Measurements from ENCODE around the gene MCF2L. TPM values are rescaled to one million over a fixed set of nuclear protein-coding genes. Genes with fewer than 3 reads are reported as not detected.

MCF2L gene
- polyA plus RNA-seq, 2 of the 4 experiments (the other 2 are of a cell fraction): 0.36 to 0.92 TPM

DNA sequence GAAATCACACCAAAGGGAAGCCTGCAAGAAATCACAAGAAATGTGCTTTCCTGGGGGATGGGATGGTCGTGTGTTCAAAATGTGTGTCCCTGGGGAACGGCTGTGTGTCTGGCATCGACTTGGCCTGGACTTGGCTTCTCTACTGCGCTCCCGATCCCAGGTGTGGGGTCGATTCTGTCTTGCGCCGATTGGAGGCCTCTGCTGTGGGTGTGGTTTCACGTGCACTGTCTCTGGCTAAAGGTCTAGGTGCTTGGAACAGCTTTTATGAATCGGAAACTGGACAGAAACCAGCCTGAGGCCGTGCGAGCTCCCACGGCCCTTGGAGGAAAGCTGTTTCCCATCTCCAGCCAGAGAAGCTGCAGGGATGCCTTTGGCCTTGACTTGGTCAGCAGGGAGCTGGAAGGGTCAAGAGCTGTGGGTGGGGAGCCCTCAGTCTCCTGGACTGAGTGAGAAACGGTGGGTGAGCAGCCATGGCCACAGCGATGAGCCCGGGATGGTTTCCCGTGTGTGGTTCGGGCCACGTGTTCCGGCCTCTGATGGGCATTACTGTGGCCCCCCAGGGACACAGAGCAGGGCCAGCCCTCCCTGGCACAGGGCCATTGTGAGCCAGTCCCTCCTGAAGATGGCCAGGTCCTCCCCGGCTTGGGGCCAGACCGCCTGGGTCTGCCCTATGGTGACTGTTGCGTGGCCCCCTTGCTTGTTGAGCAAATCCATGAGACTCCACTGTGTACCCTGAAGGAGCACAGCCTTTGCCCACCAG is 29.7 kb downstream of the MCF2L start:
- CTCF ChIA-PET: interaction anchor here (1.5 kb wide), 1 partner anchor 125 kb away, joined by 3 read pairs; no protein-coding TSS in a partner anchor
- Histone ChIP-seq H3K27ac (no peak overlapping the region), H3K4me3 (no peak overlapping the region), H3K4me2 (no peak overlapping the region), H3K4me1 (no peaks in the 10 kb centered on the region), H3K9me3 (no peaks in the 10 kb centered on the region)
- FAIRE-seq (no peak), ATAC-seq (no peak), DNase-seq (ENCODE audit: low read depth in 1 of 2, low spot score in 1 of 2) (no peak)
- POLR2A ChIA-PET: no interaction called here
- TF ChIP-seq, protein P1, sequence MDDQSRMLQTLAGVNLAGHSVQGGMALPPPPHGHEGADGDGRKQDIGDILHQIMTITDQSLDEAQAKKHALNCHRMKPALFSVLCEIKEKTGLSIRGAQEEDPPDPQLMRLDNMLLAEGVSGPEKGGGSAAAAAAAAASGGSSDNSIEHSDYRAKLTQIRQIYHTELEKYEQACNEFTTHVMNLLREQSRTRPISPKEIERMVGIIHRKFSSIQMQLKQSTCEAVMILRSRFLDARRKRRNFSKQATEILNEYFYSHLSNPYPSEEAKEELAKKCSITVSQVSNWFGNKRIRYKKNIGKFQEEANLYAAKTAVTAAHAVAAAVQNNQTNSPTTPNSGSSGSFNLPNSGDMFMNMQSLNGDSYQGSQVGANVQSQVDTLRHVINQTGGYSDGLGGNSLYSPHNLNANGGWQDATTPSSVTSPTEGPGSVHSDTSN (IDR thresholded peaks at IDR 0.05): no peak
- no peak for TF ChIP-seq MYC (IDR thresholded peaks at IDR 0.05; ENCODE audit: borderline replicate concordance, low read length)
- no peak for TF ChIP-seq ZNF302 (CRISPR knock-in tag; IDR thresholded peaks at IDR 0.05)
- no peak for TF ChIP-seq HOXB5 (CRISPR knock-in tag; IDR thresholded peaks at IDR 0.05)
- no peak for TF ChIP-seq MAZ (IDR thresholded peaks at IDR 0.05; ENCODE audit: borderline replicate concordance, low read depth, low read length)
- TF ChIP-seq, protein P2, sequence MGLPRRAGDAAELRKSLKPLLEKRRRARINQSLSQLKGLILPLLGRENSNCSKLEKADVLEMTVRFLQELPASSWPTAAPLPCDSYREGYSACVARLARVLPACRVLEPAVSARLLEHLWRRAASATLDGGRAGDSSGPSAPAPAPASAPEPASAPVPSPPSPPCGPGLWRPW (IDR thresholded peaks at IDR 0.05): no peak
- no peak for TF ChIP-seq NFE2L2 (conservative IDR thresholded peaks at IDR 0.05; ENCODE audit: low read length)
- no peak for TF ChIP-seq CHD4 (IDR thresholded peaks at IDR 0.05; ENCODE audit: borderline replicate concordance)
- no peak for TF ChIP-seq JUN (IDR thresholded peaks at IDR 0.05)
- TF ChIP-seq RAD21 (conservative IDR thresholded peaks at IDR 0.05 in 1 of 2, IDR thresholded peaks at IDR 0.05 in 1 of 2): no peak
- TF ChIP-seq, protein P3, sequence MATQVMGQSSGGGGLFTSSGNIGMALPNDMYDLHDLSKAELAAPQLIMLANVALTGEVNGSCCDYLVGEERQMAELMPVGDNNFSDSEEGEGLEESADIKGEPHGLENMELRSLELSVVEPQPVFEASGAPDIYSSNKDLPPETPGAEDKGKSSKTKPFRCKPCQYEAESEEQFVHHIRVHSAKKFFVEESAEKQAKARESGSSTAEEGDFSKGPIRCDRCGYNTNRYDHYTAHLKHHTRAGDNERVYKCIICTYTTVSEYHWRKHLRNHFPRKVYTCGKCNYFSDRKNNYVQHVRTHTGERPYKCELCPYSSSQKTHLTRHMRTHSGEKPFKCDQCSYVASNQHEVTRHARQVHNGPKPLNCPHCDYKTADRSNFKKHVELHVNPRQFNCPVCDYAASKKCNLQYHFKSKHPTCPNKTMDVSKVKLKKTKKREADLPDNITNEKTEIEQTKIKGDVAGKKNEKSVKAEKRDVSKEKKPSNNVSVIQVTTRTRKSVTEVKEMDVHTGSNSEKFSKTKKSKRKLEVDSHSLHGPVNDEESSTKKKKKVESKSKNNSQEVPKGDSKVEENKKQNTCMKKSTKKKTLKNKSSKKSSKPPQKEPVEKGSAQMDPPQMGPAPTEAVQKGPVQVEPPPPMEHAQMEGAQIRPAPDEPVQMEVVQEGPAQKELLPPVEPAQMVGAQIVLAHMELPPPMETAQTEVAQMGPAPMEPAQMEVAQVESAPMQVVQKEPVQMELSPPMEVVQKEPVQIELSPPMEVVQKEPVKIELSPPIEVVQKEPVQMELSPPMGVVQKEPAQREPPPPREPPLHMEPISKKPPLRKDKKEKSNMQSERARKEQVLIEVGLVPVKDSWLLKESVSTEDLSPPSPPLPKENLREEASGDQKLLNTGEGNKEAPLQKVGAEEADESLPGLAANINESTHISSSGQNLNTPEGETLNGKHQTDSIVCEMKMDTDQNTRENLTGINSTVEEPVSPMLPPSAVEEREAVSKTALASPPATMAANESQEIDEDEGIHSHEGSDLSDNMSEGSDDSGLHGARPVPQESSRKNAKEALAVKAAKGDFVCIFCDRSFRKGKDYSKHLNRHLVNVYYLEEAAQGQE (IDR thresholded peaks at IDR 0.05): no peak
- TF ChIP-seq, protein P4, sequence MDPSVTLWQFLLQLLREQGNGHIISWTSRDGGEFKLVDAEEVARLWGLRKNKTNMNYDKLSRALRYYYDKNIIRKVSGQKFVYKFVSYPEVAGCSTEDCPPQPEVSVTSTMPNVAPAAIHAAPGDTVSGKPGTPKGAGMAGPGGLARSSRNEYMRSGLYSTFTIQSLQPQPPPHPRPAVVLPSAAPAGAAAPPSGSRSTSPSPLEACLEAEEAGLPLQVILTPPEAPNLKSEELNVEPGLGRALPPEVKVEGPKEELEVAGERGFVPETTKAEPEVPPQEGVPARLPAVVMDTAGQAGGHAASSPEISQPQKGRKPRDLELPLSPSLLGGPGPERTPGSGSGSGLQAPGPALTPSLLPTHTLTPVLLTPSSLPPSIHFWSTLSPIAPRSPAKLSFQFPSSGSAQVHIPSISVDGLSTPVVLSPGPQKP (IDR thresholded peaks at IDR 0.05; ENCODE audit: low read depth, low read length): no peak
- TF ChIP-seq RCOR1 (IDR thresholded peaks at IDR 0.05; ENCODE audit: low read depth, low read length): no peak
- TF ChIP-seq, protein P5, sequence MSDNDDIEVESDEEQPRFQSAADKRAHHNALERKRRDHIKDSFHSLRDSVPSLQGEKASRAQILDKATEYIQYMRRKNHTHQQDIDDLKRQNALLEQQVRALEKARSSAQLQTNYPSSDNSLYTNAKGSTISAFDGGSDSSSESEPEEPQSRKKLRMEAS (IDR thresholded peaks at IDR 0.05): no peak
- no peak for TF ChIP-seq ZSCAN20 (CRISPR knock-in tag; IDR thresholded peaks at IDR 0.05)
- no peak for TF ChIP-seq HOXB13 (CRISPR knock-in tag; IDR thresholded peaks at IDR 0.05; ENCODE audit: low read depth)
- WGBS (ENCODE audit: missing lambda C conversion rate): 61% methylated on average over 18 of the region's 23 CpGs

DNA sequence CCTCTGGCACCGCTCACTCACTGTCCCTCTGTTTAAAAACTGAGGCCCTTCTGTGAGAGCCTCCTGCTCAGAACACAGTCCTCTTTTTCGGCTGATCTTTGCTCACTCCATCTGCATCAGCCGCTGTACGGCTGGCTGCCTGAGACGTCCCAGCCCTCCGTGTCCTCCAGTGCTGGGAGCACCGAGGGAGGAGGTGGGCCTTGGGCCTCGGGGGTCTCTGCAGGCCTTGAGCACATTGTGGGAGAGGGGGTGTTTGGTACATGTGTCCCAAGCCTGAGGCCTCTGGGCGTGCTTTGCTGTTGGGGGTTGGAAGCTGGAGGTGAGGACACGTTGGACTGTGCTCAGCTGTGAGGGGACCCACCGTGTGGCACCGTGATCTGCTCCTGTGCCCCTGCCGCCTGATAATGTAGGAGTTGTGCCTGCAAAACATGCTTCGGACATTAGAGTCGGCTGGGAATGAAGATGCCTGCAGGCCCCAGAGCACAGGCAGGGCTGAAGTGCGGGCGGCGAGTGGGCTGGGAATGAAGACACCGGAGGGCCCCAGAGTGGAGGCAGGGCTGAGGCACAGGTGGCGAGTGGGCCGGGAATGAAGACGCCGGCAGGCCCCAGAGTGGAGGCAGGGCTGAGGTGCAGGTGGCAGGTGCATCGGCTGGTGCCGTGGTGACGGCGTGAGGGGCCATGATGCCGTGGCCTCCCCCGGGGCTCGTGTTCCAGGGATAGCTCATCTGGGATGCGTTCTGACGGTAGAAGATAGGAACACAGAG is 30.6 kb downstream of the MCF2L start:
- 76% methylated on average over 32 of the region's 32 CpGs for whole genome bisulfite sequencing (ENCODE audit: missing lambda C conversion rate)
- H3K4me3 ChIP-seq: no peak overlapping the region
- FAIRE-seq (no peak), ATAC-seq (no peak), DNase-seq (ENCODE audit: low read depth in 1 of 2, low spot score in 1 of 2) (no peak)
- ChIA-PET CTCF (interaction anchor here (0.9 kb wide), 1 partner anchor 10 kb away, joined by 3 read pairs; no protein-coding TSS in a partner anchor), POLR2A (no interaction called here)
- H3K27ac ChIP-seq: no peak overlapping the region
- no peaks in the 10 kb centered on the region for H3K9me3 ChIP-seq
- no peak overlapping the region for H3K4me2 ChIP-seq
- no peaks in the 10 kb centered on the region for H3K4me1 ChIP-seq
- no peak for TF ChIP-seq EHMT2 (IDR thresholded peaks at IDR 0.05; ENCODE audit: low read depth)
- no peak for TF ChIP-seq CHD4 (IDR thresholded peaks at IDR 0.05; ENCODE audit: borderline replicate concordance)
- TF ChIP-seq MAZ (IDR thresholded peaks at IDR 0.05; ENCODE audit: borderline replicate concordance, low read depth, low read length): no peak
- no peak for TF ChIP-seq NR3C1 (IDR thresholded peaks at IDR 0.05)
- TF ChIP-seq HEYL (CRISPR knock-in tag; IDR thresholded peaks at IDR 0.05): no peak
- no peak for TF ChIP-seq JUNB (IDR thresholded peaks at IDR 0.05)
- TF ChIP-seq RARB (CRISPR knock-in tag; IDR thresholded peaks at IDR 0.05): no peak
- TF ChIP-seq PHF8 (IDR thresholded peaks at IDR 0.05; ENCODE audit: borderline replicate concordance, low read depth): no peak
- no peak for TF ChIP-seq HOXA7 (CRISPR knock-in tag; IDR thresholded peaks at IDR 0.05)
- TF ChIP-seq, protein P6, sequence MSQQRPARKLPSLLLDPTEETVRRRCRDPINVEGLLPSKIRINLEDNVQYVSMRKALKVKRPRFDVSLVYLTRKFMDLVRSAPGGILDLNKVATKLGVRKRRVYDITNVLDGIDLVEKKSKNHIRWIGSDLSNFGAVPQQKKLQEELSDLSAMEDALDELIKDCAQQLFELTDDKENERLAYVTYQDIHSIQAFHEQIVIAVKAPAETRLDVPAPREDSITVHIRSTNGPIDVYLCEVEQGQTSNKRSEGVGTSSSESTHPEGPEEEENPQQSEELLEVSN (IDR thresholded peaks at IDR 0.05; ENCODE audit: borderline replicate concordance, low read depth): no peak
- TF ChIP-seq, protein P7, sequence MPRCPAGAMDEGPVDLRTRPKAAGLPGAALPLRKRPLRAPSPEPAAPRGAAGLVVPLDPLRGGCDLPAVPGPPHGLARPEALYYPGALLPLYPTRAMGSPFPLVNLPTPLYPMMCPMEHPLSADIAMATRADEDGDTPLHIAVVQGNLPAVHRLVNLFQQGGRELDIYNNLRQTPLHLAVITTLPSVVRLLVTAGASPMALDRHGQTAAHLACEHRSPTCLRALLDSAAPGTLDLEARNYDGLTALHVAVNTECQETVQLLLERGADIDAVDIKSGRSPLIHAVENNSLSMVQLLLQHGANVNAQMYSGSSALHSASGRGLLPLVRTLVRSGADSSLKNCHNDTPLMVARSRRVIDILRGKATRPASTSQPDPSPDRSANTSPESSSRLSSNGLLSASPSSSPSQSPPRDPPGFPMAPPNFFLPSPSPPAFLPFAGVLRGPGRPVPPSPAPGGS (IDR thresholded peaks at IDR 0.05): no peak
- no peak for TF ChIP-seq CBX8 (IDR thresholded peaks at IDR 0.05)
- no peak for TF ChIP-seq TP53 (CRISPR knock-in tag; IDR thresholded peaks at IDR 0.05)
- no peak for TF ChIP-seq BHLHE40 (IDR thresholded peaks at IDR 0.05; ENCODE audit: low read depth, low read length)

Data from A549 (cell line).